ENCODE data around the gene AQP9. TPM values are rescaled to one million over a fixed set of nuclear protein-coding genes. Genes with fewer than 3 reads are reported as not detected.

The AQP9 gene
- total RNA-seq, 1 experiment from 2014 or later, result not detected

DNA sequence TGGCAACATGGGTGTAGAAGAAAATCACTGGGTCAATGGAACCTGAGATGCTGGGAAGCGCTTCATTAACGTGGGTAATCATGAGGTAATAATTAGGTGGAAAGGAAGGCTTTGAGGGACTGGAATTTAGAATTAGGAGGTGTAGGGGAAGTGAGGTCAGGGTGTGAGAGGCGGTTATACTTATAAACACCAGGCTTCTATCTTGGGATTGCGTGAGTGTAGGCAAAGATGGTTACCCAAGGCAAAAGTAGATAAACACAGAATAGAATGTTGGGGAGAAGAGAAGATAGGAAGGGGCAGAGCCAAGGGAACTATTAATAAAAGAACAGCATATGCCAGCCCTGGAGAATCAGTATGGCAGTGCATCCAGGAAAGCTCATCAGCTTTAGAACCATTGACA is 3.3 kb upstream of the AQP9 start:
- TF ChIP-seq SIN3A (IDR thresholded peaks at IDR 0.05; ENCODE audit: borderline replicate concordance, insufficient read depth, low read depth, low read length) (no peak), TCF7L2 (IDR thresholded peaks at IDR 0.05; ENCODE audit: low read depth, low read length) (no peak), POLR2AphosphoS5 (IDR thresholded peaks at IDR 0.05; ENCODE audit: low read depth, low read length) (no peak)
- TF ChIP-seq, protein P1, sequence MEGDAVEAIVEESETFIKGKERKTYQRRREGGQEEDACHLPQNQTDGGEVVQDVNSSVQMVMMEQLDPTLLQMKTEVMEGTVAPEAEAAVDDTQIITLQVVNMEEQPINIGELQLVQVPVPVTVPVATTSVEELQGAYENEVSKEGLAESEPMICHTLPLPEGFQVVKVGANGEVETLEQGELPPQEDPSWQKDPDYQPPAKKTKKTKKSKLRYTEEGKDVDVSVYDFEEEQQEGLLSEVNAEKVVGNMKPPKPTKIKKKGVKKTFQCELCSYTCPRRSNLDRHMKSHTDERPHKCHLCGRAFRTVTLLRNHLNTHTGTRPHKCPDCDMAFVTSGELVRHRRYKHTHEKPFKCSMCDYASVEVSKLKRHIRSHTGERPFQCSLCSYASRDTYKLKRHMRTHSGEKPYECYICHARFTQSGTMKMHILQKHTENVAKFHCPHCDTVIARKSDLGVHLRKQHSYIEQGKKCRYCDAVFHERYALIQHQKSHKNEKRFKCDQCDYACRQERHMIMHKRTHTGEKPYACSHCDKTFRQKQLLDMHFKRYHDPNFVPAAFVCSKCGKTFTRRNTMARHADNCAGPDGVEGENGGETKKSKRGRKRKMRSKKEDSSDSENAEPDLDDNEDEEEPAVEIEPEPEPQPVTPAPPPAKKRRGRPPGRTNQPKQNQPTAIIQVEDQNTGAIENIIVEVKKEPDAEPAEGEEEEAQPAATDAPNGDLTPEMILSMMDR (IDR thresholded peaks at IDR 0.05), result no peak
- TF ChIP-seq, protein P2, sequence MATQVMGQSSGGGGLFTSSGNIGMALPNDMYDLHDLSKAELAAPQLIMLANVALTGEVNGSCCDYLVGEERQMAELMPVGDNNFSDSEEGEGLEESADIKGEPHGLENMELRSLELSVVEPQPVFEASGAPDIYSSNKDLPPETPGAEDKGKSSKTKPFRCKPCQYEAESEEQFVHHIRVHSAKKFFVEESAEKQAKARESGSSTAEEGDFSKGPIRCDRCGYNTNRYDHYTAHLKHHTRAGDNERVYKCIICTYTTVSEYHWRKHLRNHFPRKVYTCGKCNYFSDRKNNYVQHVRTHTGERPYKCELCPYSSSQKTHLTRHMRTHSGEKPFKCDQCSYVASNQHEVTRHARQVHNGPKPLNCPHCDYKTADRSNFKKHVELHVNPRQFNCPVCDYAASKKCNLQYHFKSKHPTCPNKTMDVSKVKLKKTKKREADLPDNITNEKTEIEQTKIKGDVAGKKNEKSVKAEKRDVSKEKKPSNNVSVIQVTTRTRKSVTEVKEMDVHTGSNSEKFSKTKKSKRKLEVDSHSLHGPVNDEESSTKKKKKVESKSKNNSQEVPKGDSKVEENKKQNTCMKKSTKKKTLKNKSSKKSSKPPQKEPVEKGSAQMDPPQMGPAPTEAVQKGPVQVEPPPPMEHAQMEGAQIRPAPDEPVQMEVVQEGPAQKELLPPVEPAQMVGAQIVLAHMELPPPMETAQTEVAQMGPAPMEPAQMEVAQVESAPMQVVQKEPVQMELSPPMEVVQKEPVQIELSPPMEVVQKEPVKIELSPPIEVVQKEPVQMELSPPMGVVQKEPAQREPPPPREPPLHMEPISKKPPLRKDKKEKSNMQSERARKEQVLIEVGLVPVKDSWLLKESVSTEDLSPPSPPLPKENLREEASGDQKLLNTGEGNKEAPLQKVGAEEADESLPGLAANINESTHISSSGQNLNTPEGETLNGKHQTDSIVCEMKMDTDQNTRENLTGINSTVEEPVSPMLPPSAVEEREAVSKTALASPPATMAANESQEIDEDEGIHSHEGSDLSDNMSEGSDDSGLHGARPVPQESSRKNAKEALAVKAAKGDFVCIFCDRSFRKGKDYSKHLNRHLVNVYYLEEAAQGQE (IDR thresholded peaks at IDR 0.05; ENCODE audit: insufficient read depth in 1 of 2, low read depth in 2 of 2, low read length in 1 of 2), result no peak
- DNase-seq (ENCODE audit: low read depth, low spot score), result no peak
- intact Hi-C loops (cut with micrococcal nuclease; ENCODE audit: unreplicated experiment), result no loop called here
- Histone ChIP-seq H3K9me3 (ENCODE audit: control insufficient read depth, insufficient read depth, low read depth, low read length) (no peaks in the 10 kb centered on the region), H3K36me3 (ENCODE audit: control insufficient read depth, insufficient read depth, low read length) (no peaks in the 10 kb centered on the region), H3K4me1 (ENCODE audit: control insufficient read depth, insufficient read depth, low read length) (no peaks in the 10 kb centered on the region), H3K27ac (ENCODE audit: low read length) (no peak overlapping the region), H3K4me3 (ENCODE audit: low read depth in 2 of 2, low read length in 2 of 2) (no peak overlapping the region), H3K27me3 (ENCODE audit: control insufficient read depth, insufficient read depth, low read length) (peaks cover 2% of the 10 kb centered on the region; the same call in 1 of the 2 replicates)
- ATAC-seq, result no peak
- ChIA-PET POLR2A (no interaction called here), CTCF (no interaction called here)
- no TSS peak for BruUV-seq (replicated peaks)
- in situ Hi-C loops (cut with HindIII; ENCODE audit: low pct_unique_long_range_greater_than_20kb, low sequenced_read_pairs), result no loop called here

DNA sequence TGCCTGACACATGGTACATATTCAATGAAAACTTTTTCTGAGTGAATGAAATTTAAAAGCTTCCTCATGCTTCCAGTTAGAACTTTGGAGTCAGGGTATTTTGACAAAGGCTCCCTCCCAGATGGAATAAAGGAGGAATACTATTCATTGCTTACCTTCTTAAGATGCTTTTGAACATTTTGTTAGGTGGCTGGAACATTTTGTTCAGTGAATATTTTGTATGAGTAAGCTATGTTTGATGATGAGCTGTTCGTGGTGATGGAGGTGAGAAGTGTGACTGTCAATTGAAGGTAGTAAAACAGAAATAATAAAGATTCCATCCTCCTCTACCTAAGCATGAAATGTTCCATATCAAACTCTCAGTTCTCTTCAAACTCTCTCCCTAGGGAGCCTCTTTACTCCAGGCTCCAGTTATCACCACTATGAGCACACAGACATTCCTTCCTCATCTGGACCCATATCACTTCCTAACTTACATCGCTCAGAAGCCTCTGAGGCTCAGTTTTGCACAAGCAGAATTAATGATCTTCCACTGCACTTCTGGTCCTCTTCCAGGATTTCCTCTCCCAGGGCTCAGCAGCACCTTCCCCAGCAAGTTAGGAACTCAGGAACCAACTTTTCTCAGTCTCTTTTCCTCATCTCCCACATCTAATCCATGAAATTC is 2.5 kb upstream of the AQP9 start:
- BruUV-seq (replicated peaks), result no TSS peak
- Histone ChIP-seq H3K9me3 (ENCODE audit: control insufficient read depth, insufficient read depth, low read depth, low read length) (no peaks in the 10 kb centered on the region), H3K4me1 (ENCODE audit: control insufficient read depth, insufficient read depth, low read length) (no peaks in the 10 kb centered on the region), H3K27ac (ENCODE audit: low read length) (no peak overlapping the region), H3K4me3 (ENCODE audit: low read depth in 2 of 2, low read length in 2 of 2) (no peak overlapping the region), H3K27me3 (ENCODE audit: control insufficient read depth, insufficient read depth, low read length) (peaks cover 2% of the 10 kb centered on the region; the same call in 1 of the 2 replicates), H3K36me3 (ENCODE audit: control insufficient read depth, insufficient read depth, low read length) (no peaks in the 10 kb centered on the region)
- DNase-seq (ENCODE audit: low read depth, low spot score) (no peak), ATAC-seq (no peak)
- intact Hi-C loops (cut with micrococcal nuclease; ENCODE audit: unreplicated experiment), result no loop called here
- TF ChIP-seq, protein P1 (IDR thresholded peaks at IDR 0.05), result no peak
- no peak for TF ChIP-seq POLR2AphosphoS5 (IDR thresholded peaks at IDR 0.05; ENCODE audit: low read depth, low read length)
- TF ChIP-seq, protein P2 (IDR thresholded peaks at IDR 0.05; ENCODE audit: insufficient read depth in 1 of 2, low read depth in 2 of 2, low read length in 1 of 2), result no peak
- TF ChIP-seq SIN3A (IDR thresholded peaks at IDR 0.05; ENCODE audit: borderline replicate concordance, insufficient read depth, low read depth, low read length), result no peak
- no peak for TF ChIP-seq TCF7L2 (IDR thresholded peaks at IDR 0.05; ENCODE audit: low read depth, low read length)
- POLR2A ChIA-PET, result no interaction called here
- CTCF ChIA-PET, result no interaction called here
- in situ Hi-C loops (cut with HindIII; ENCODE audit: low pct_unique_long_range_greater_than_20kb, low sequenced_read_pairs), result no loop called here

Data from Panc1 (cell line).